ENCODE measurements around the gene SNRK.

SNRK gene

DNA sequence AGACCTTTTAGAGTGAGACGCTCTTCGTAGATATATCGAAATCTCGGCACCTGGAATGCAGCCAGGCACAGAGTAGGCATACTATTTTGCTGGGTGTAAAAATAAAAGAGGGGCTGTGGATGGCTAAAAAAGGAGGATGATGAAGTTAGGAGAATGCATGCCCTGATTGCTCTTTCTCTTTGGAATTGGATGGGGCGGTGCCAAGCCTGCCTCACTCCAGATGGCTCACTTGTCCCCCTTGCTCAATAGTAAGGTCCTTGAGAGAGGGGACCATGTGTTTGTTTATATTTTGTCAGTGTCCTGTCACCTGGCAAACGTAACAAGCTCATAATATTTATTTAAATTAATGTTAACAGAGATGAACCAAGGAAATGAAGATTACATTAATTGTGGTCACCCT is 33.0 kb downstream of the SNRK start:
- H3K9me2 ChIP-seq (replicated peaks; ENCODE audit: insufficient read depth, low read length): no peaks in the 10 kb centered on the region
- no peak overlapping the region for H3K4me3 ChIP-seq (ENCODE audit: insufficient read depth, low read length, poor library complexity, severe bottlenecking)
- no peaks in the 10 kb centered on the region for H3K9me3 ChIP-seq (ENCODE audit: insufficient read depth, low read length)
- H4K20me1 ChIP-seq (ENCODE audit: low read depth, low read length): no peaks in the 10 kb centered on the region
- no peaks in the 10 kb centered on the region for H3F3A ChIP-seq (ENCODE audit: insufficient read depth)
- H3K4me2 ChIP-seq (ENCODE audit: low read depth, low read length, poor library complexity, severe bottlenecking): no peak overlapping the region
- no peak overlapping the region for H2AFZ ChIP-seq (ENCODE audit: low read depth, low read length, severe bottlenecking)
- no peaks in the 10 kb centered on the region for H3K36me3 ChIP-seq (ENCODE audit: low read length)
- 0 out of 2 replicates have a peak, but pooled peaks cover 6% of the 10 kb centered on the region for H3K79me2 ChIP-seq (ENCODE audit: insufficient read depth, low read length)
- no peak for TF ChIP-seq EZH2phosphoT487 (conservative IDR thresholded peaks at IDR 0.05; ENCODE audit: low read length)
- TF ChIP-seq, protein P1, sequence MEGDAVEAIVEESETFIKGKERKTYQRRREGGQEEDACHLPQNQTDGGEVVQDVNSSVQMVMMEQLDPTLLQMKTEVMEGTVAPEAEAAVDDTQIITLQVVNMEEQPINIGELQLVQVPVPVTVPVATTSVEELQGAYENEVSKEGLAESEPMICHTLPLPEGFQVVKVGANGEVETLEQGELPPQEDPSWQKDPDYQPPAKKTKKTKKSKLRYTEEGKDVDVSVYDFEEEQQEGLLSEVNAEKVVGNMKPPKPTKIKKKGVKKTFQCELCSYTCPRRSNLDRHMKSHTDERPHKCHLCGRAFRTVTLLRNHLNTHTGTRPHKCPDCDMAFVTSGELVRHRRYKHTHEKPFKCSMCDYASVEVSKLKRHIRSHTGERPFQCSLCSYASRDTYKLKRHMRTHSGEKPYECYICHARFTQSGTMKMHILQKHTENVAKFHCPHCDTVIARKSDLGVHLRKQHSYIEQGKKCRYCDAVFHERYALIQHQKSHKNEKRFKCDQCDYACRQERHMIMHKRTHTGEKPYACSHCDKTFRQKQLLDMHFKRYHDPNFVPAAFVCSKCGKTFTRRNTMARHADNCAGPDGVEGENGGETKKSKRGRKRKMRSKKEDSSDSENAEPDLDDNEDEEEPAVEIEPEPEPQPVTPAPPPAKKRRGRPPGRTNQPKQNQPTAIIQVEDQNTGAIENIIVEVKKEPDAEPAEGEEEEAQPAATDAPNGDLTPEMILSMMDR (IDR thresholded peaks at IDR 0.05; ENCODE audit: insufficient read depth, low read length, poor library complexity, severe bottlenecking): no peak
- no peaks in the 10 kb centered on the region for H3K27me3 ChIP-seq (ENCODE audit: low read length)
- H3K27ac ChIP-seq (ENCODE audit: low read depth, low read length): no peak overlapping the region
- H3K9ac ChIP-seq (ENCODE audit: low read length): no peak overlapping the region

GRCh38 chr3:43319794-43320193 is 33.5 kb downstream of the SNRK start:
- Histone ChIP-seq H3K27ac (ENCODE audit: low read depth, low read length) (no peak overlapping the region), H3K9ac (ENCODE audit: low read length) (no peak overlapping the region), H3K27me3 (ENCODE audit: low read length) (no peaks in the 10 kb centered on the region), H3K9me2 (replicated peaks; ENCODE audit: insufficient read depth, low read length) (no peaks in the 10 kb centered on the region), H3K79me2 (ENCODE audit: insufficient read depth, low read length) (0 out of 2 replicates have a peak, but pooled peaks cover 6% of the 10 kb centered on the region), H4K20me1 (ENCODE audit: low read depth, low read length) (no peaks in the 10 kb centered on the region), H3K36me3 (ENCODE audit: low read length) (no peaks in the 10 kb centered on the region), H3K4me2 (ENCODE audit: low read depth, low read length, poor library complexity, severe bottlenecking) (no peak overlapping the region), H3F3A (ENCODE audit: insufficient read depth) (no peaks in the 10 kb centered on the region), H3K9me3 (ENCODE audit: insufficient read depth, low read length) (no peaks in the 10 kb centered on the region), H3K4me3 (ENCODE audit: insufficient read depth, low read length, poor library complexity, severe bottlenecking) (no peak overlapping the region), H2AFZ (ENCODE audit: low read depth, low read length, severe bottlenecking) (no peak overlapping the region)
- TF ChIP-seq, protein P1 (IDR thresholded peaks at IDR 0.05; ENCODE audit: insufficient read depth, low read length, poor library complexity, severe bottlenecking): no peak
- TF ChIP-seq EZH2phosphoT487 (conservative IDR thresholded peaks at IDR 0.05; ENCODE audit: low read length): no peak

- H3F3A ChIP-seq (ENCODE audit: insufficient read depth): no peaks in the 10 kb centered on the region
- no peaks in the 10 kb centered on the region for H3K9me3 ChIP-seq (ENCODE audit: insufficient read depth, low read length)
- H3K27ac ChIP-seq (ENCODE audit: low read depth, low read length): no peak overlapping the region
- no peak overlapping the region for H3K4me2 ChIP-seq (ENCODE audit: low read depth, low read length, poor library complexity, severe bottlenecking)
- no peak overlapping the region for H3K9ac ChIP-seq (ENCODE audit: low read length)
- no peak overlapping the region for H3K4me3 ChIP-seq (ENCODE audit: insufficient read depth, low read length, poor library complexity, severe bottlenecking)
- no peaks in the 10 kb centered on the region for H3K27me3 ChIP-seq (ENCODE audit: low read length)
- no peak overlapping the region for H2AFZ ChIP-seq (ENCODE audit: low read depth, low read length, severe bottlenecking)
- TF ChIP-seq EZH2phosphoT487 (conservative IDR thresholded peaks at IDR 0.05; ENCODE audit: low read length): no peak
- TF ChIP-seq, protein P1 (IDR thresholded peaks at IDR 0.05; ENCODE audit: insufficient read depth, low read length, poor library complexity, severe bottlenecking): no peak
- no peaks in the 10 kb centered on the region for H3K36me3 ChIP-seq (ENCODE audit: low read length)
- H4K20me1 ChIP-seq (ENCODE audit: low read depth, low read length): no peaks in the 10 kb centered on the region
- H3K9me2 ChIP-seq (replicated peaks; ENCODE audit: insufficient read depth, low read length): no peaks in the 10 kb centered on the region
- H3K79me2 ChIP-seq (ENCODE audit: insufficient read depth, low read length): 0 out of 2 replicates have a peak, but pooled peaks cover 6% of the 10 kb centered on the region
Observed at GRCh38 chr3:43320288-43320687, 33.9 kb downstream of the SNRK start.
